HG03520 (cell line): Measurements from ENCODE around the gene E2F6.

Experiments used
- ATAC-seq: cut with Tn5 transposase; IDR thresholded peaks from one replicate; pipeline ENCODE4 v1.9.1; 2021; ENCODE audit warnings: mild to moderate bottlenecking, moderate library complexity; ENCODE audit not compliant: unreplicated experiment

Gene E2F6

GRCh38 chr2:11494310-11494709 is 28.3 kb upstream of the E2F6 start:
- ATAC-seq: no peak

- ATAC-seq: no peak
Measured at GRCh38 chr2:11493282-11493681, 27.3 kb upstream of the E2F6 start.

GRCh38 chr2:11492720-11493119 is 26.8 kb upstream of the E2F6 start:
- no peak for ATAC-seq

GRCh38 chr2:11492244-11492643 is 26.3 kb upstream of the E2F6 start:
- no peak for ATAC-seq

- no peak for ATAC-seq
Measured at GRCh38 chr2:11491348-11491933, 25.5 kb upstream of the E2F6 start.

GRCh38 chr2:11490194-11490593 is 24.2 kb upstream of the E2F6 start:
- ATAC-seq: no peak

GRCh38 chr2:11488809-11489208 is 22.8 kb upstream of the E2F6 start:
- no peak for ATAC-seq

GRCh38 chr2:11483806-11484617 is 18.1 kb upstream of the E2F6 start:
- no peak for ATAC-seq

GRCh38 chr2:11482473-11483035 is 16.6 kb upstream of the E2F6 start:
- ATAC-seq: no peak

GRCh38 chr2:11481789-11482472 is 16.0 kb upstream of the E2F6 start:
- ATAC-seq: no peak

GRCh38 chr2:11481426-11481788 is 15.4 kb upstream of the E2F6 start:
- no peak for ATAC-seq

- no peak for ATAC-seq
Measured at GRCh38 chr2:11480859-11481258, 14.9 kb upstream of the E2F6 start.

- no peak for ATAC-seq
Measured at GRCh38 chr2:11480406-11480805, 14.4 kb upstream of the E2F6 start.

GRCh38 chr2:11478899-11479605 is 13.1 kb upstream of the E2F6 start:
- ATAC-seq: no peak

- ATAC-seq: no peak
Measured at GRCh38 chr2:11477994-11478393, 12.0 kb upstream of the E2F6 start.

GRCh38 chr2:11473659-11474433 is 7.9 kb upstream of the E2F6 start:
- no peak for ATAC-seq

- ATAC-seq: no peak
Measured at GRCh38 chr2:11467749-11468148, 1.8 kb upstream of the E2F6 start.

- ATAC-seq: no peak
Measured at GRCh38 chr2:11467129-11467649, 1.2 kb upstream of the E2F6 start.

- no peak for ATAC-seq
Measured at GRCh38 chr2:11466307-11467128, 557 bp upstream of the E2F6 start.
